ENCODE results near the gene COL21A1. TPM values are rescaled to one million over a fixed set of nuclear protein-coding genes. Genes with fewer than 3 reads are reported as not detected.

COL21A1 gene
- total RNA-seq, 2 donors from 2014 or later = 4.8 to 13.3 TPM

GRCh38 chr6:56144538-56145324 is 102.6 kb downstream of the COL21A1 start:
- no peaks in the 10 kb centered on the region for H3K4me1 ChIP-seq (replicated peaks)
- no peaks in the 10 kb centered on the region for H3K36me3 ChIP-seq
- no peaks in the 10 kb centered on the region for H3K27me3 ChIP-seq (replicated peaks; ENCODE audit: insufficient read depth)
- H3K9me3 ChIP-seq = no peaks in the 10 kb centered on the region
- no peak for DNase-seq (ENCODE audit: low spot score)
- no peak overlapping the region for H3K4me3 ChIP-seq
- intact Hi-C loops (cut with DNase I) = no loop called here
- TF ChIP-seq POLR2AphosphoS5 (IDR thresholded peaks at IDR 0.05) (no peak), POLR2A (IDR thresholded peaks at IDR 0.05) (no peak), CTCF (IDR thresholded peaks at IDR 0.05) (no peak)
- WGBS = 94% methylated on average over 4 of the region's 4 CpGs
- H3K27ac ChIP-seq = no peak overlapping the region

- 75% methylated on average over 2 of the region's 2 CpGs for WGBS
- TF ChIP-seq POLR2A (IDR thresholded peaks at IDR 0.05) = no peak
- no peak for TF ChIP-seq POLR2AphosphoS5 (IDR thresholded peaks at IDR 0.05)
- no peak for TF ChIP-seq CTCF (IDR thresholded peaks at IDR 0.05)
- Histone ChIP-seq H3K4me3 (no peak overlapping the region), H3K27ac (no peak overlapping the region), H3K9me3 (no peaks in the 10 kb centered on the region), H3K27me3 (replicated peaks; ENCODE audit: insufficient read depth) (no peaks in the 10 kb centered on the region), H3K4me1 (replicated peaks) (no peaks in the 10 kb centered on the region), H3K36me3 (no peaks in the 10 kb centered on the region)
- intact Hi-C loops (cut with DNase I) = no loop called here
- DNase-seq (ENCODE audit: low spot score) = no peak
Measured at GRCh38 chr6:56143796-56144195, 103.6 kb downstream of the COL21A1 start.

DNA sequence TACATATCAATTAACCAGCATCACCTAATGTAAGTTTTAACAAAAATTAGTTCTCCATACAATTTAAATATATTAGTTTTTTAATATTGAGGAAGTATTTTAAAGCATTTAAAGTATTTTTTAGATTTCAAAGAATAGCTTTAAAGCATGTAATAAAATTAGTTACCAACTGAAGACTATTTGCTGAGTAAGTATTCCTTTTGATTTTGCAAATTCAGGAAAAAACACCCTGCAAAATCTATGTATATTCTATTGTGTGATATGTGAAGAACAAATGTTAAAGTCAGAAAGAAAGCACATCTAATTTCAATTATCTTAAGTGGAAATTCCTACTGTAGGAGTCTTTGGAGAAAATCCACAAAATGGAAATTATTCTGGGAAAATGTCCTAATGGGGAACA is 107.3 kb downstream of the COL21A1 start:
- no peaks in the 10 kb centered on the region for H3K36me3 ChIP-seq
- TF ChIP-seq POLR2AphosphoS5 (IDR thresholded peaks at IDR 0.05) = no peak
- H3K4me3 ChIP-seq = no peak overlapping the region
- intact Hi-C loops (cut with DNase I) = no loop called here
- DNase-seq (ENCODE audit: low spot score) = no peak
- no peak overlapping the region for H3K27ac ChIP-seq
- no peaks in the 10 kb centered on the region for H3K27me3 ChIP-seq (replicated peaks; ENCODE audit: insufficient read depth)
- no peaks in the 10 kb centered on the region for H3K4me1 ChIP-seq (replicated peaks)
- no peaks in the 10 kb centered on the region for H3K9me3 ChIP-seq

- TF ChIP-seq POLR2A (IDR thresholded peaks at IDR 0.05) (no peak), POLR2AphosphoS5 (IDR thresholded peaks at IDR 0.05) (no peak), CTCF (IDR thresholded peaks at IDR 0.05) (no peak)
- no peaks in the 10 kb centered on the region for H3K36me3 ChIP-seq
- DNase-seq (ENCODE audit: low spot score) = no peak
- no peaks in the 10 kb centered on the region for H3K27me3 ChIP-seq (replicated peaks; ENCODE audit: insufficient read depth)
- no peaks in the 10 kb centered on the region for H3K9me3 ChIP-seq
- no peak overlapping the region for H3K4me3 ChIP-seq
- H3K27ac ChIP-seq = no peak overlapping the region
- no peaks in the 10 kb centered on the region for H3K4me1 ChIP-seq (replicated peaks)
- intact Hi-C loops (cut with DNase I) = no loop called here
Measured at GRCh38 chr6:56115715-56116114, 131.7 kb downstream of the COL21A1 start.

DNA sequence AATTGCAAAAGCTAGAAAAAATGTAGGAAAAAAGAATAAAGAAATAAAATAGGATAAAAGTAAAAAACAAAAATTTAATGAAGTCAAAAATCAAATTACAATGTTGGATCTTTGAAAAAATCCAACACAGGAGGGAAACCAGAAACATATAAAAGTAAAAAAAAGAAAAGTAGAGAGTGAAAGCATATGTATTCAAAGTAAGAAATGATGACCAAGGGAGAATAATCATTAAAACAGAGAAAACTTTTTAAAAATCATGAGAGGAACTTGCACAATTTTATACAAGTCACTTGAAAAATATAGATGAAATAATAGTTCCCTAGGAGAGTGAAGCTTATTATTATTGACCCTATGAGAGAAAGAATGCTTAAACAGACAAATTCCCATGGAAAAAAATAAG is 138.2 kb downstream of the COL21A1 start:
- H3K27ac ChIP-seq = no peak overlapping the region
- no peak overlapping the region for H3K4me3 ChIP-seq
- DNase-seq (ENCODE audit: low spot score) = no peak
- H3K27me3 ChIP-seq (replicated peaks; ENCODE audit: insufficient read depth) = no peaks in the 10 kb centered on the region
- H3K9me3 ChIP-seq = no peaks in the 10 kb centered on the region
- intact Hi-C loops (cut with DNase I) = no loop called here
- TF ChIP-seq POLR2AphosphoS5 (IDR thresholded peaks at IDR 0.05) (no peak), POLR2A (IDR thresholded peaks at IDR 0.05) (no peak), CTCF (IDR thresholded peaks at IDR 0.05) (no peak)
- no peaks in the 10 kb centered on the region for H3K4me1 ChIP-seq (replicated peaks)
- no peaks in the 10 kb centered on the region for H3K36me3 ChIP-seq
